ENCODE measurements around the gene CSNK1G1.

The CSNK1G1 gene

DNA sequence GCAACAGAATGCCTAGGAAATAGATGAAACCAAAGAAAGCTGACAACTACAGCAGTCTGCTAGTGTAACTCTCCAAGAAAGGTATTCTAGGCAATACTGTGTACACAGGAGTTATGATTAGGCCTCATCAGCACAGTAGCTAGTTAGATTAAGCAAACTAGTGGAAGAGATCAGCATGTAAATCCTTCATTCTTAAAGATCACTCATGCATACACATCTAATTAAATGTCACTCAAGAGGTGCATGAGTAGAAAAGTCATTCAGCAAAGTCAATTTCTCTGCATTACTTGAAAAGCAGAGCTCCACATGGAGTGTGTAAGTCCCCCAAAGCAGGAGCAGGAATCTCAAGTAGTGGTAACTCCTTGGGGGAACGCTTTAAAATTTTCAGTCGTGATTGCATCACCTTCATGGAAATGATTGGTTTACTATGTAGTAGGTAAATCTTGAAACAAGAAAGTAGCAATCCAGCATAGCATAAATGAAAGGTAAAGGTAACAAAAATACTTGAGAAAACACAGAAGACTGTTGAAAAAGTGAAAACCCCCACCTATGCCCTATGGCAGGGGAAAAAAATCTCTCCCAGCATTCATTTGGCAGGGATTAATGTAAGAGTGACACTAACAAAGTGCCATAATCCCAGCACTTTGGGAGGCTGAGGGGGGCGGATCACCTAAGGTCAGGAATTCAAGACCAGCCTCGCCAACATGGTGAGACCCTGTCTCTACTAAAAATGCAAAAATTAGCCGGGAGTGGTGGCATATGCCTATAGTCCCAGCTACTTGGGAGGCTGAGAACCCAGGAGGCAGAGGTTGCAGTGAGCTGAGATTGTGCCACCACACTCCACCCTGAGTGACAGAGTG lies 163.8 kb downstream of the CSNK1G1 start:
- no peak for DNase-seq (ENCODE audit: low read depth)

DNA sequence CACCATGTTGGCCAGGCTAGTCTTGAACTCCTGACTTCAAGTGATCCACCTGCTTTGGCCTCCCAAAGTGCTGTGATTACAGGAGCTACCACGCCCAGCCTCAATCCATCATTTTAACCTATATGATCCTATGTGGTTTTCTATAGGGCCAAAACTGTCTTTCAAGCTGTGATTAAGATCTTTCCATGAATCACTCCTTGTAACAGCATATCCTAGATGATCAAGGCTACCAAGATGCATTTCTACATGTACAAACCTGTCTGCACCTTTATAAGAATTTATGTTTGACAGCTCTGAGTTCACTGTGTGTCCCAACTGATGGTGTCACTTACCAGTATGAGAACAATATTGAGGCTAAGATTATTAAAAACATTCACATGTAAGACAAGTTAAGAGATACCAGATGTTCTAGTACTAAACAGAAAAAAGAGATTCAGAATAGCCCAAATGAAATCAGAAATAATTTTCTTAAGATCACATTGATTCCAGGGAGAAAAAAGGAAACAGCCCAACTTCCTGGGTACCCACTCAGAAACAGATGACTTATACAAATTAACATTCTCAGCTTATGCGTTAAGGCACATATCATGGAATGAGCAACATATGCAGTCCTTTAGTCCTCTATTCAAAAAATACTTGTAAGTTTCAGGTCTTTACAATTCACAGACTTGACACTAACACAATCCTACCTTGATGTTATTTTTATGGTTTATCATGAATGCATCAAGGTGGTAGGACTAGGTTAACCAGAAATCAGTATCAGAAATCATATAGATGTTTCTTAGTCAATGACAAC lies 168.4 kb downstream of the CSNK1G1 start:
- no peak for DNase-seq (ENCODE audit: low read depth)

DNA sequence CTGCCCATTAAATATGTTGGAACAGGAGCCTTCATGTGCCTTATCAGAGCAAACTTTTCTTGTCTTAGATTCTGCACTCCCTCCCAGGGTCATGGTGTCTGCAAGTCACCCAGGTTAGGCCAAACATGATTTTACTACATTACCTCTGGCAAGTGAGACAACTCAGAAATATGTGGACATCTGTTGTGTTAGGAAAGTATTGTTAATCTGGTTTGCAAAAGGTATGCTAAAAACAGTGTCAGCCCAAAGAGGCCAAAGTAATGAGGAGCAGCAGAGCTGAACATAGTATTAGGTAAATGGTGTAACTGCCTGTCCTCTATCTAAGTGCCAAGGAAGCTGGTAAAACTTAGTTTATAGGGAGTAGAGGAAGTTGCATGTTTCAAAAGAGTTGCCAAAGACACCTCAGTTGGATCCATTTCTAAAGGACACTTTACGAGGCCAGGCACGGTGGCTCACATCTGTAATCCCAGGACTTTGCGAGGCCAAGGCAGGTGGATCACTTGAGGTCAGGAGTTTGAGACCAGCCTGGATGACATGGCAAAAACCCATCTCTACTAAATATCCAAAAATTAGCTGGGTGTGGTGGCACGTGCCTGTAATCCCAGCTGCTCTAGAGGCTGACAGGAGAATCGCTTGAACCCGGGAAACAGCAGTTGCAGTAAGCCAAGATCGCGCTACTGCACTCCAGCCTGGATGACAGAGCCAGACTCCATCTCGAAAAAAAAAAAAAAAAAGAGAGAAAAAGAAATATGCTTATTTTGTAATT lies 170.6 kb downstream of the CSNK1G1 start:
- no peak for DNase-seq (ENCODE audit: low read depth)

DNA sequence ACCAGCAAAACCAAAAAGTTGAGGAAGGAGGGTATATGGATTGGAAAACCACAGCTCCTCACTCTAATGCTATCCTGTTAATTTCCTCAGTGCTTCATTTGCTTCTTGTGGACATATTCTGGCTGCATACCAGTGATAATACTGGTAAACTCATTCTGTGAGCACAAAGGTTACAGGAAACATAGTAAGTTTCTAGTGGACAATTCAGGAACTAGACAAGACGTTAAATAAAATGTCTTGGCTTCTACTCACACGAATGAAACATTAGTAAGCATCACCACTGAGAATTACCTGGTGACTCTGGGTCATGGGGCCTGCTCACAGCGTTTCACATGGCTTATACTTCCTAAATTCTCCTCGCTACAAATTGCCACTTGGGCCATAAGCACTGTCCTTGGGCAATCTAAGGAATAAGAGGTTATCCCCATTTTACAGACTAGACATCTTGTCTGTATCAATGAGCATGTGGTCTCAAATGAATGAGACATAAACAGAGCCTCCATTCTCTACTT lies 173.1 kb downstream of the CSNK1G1 start:
- DNase-seq (ENCODE audit: low read depth), result no peak

DNA sequence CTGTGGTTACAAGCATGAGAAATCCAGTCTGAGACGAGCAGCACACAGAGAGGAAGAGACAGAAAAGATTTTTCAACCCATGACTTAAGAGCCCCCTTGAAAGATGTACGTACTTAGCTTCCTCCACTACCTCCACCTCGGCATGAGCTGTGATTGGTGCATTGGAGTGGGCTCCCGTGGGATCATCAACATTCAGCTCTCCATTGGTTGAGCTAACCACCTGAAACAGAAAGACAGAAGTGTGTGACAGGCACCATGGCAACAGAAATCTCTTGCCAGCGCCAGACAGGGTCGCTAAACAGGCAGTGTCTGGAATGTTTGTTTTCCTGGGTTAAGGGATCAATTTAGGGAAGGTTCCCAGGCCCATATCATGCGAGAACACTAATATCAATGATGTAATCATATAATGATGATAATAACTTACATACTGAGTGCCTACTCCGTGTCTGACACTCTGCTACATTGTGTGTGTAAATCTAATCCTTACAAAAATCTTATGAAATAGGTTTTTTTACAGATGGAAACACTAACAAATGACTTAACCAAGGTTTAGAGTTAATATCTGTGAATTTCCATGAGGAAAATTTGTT lies 175.6 kb downstream of the CSNK1G1 start:
- DNase-seq (ENCODE audit: low read depth), result no peak

DNA sequence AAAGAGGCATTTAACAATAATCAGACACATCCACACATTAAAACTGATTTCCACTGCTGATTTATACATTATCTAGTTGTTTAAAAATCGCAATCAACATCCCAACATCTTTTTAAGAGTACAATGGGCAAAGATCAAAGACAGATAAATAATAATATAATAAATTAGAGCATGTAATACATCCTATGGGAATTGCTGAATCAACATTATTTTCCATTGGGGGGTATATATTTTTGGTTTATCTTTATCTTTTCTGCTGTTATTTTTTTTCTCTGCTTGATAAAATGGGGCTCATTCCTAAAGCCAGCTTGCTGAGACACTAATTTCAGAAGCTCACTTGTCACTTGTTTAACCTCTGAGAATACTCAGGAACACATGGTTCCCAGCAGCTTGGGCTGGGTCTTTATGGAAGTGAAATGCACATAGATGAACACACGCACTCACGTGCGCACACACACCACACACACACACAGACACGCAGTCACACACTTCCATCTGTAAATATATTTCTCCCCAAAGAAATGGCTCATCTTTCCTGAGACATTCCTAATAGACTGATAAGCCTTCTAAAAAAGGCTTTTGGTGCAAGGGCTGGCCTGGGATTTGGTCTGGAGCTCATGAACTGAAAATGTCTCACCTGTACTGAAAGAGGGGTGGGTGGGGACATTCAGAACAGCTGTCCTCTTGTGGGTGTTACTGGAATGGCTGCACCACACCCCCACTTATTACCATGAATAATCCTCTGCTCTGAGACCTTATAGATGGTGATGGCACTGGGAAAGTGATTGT lies 189.7 kb downstream of the CSNK1G1 start:
- no peak for DNase-seq (ENCODE audit: low read depth)

DNA sequence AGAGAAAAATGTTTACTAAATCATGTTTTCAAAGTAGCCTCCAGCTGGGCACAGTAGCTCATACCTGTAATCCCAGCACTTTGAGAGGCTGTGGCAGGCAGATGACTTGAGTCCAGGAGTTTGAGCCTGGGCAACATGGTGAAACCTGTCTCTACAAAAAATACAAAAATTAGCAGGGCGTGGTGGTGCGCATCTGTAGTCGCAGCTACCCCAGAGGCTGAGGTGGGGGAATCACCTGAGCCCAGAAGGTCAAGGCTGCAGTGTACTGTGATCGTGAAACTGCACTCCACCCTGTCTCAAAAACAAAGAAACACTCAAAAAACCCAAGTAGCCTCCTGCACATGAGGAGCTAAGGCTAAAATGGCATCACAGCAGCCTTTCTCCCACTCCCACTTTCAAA lies 191.5 kb downstream of the CSNK1G1 start:
- no peak for DNase-seq (ENCODE audit: low read depth)

- peak; percentile 52 for DNase-seq (ENCODE audit: low read depth)
Observed at GRCh38 chr15:64163659-64164362, 192.2 kb downstream of the CSNK1G1 start.

DNA sequence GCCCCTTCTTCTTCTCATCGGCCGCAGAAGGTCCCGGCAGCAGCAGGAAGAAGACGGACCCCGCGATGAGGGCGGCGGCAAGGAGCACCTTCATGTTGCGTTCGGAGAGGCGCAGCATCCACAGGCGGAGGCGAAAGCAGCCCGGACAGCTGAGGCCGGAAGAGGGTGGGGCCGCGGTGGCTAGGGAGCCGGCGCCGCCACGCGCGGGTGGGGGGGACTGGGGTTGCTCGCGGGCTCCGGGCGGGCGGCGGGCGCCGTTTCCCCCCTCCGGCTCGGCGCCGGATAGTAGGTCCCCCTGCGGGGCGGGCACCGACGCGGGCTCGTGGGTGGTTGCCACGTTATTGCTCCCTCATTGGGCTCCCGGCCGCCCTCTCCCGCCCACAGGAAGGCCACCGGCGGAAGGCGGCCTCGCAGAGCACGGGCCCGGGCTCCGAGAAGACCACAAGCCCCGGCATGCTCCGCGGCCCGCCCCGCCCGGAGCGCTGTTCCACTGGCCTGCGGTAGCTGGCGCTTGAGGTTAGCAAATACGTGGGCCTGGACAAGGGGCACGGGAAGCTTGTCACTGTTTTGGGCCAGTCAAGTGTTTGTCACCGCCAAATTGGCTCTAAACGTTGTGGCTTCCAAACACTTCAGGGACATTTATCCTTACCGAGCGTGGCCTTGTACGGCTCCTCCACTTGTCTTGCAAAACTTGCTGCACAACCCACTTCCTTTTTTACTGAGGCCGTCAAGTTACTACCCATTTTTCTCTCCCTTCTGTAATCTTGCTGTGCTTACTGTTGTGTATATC lies 192.9 kb downstream of the CSNK1G1 start, which contains the start of gene PPIB:
Gene PPIB, minus strand, starts transcription at position 154 of the 790 bp plus-strand sequence. Its CDS starts 36 bp downstream, at position 118.
- peak; percentile 99 for DNase-seq (ENCODE audit: low read depth)

DNA sequence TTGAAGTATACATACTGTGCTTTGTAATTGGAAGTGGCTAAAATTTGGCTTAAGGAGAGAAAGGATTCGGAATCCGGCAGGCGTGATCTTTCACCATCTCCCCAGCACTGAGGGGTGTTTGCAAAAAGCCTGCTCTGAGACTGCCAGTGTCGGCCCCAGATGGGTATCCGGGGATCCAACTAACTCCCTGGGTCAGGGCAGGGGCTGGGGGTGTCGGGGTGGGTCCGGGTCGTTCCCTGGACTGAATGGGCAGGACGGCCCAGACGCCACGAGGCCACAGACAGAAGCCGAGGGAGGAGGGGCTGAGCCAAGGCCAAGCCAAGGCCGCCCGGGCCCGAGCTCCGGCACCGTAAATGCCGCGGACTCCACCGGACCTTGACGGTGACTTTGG lies 193.5 kb downstream of the CSNK1G1 start:
- no peak for DNase-seq (ENCODE audit: low read depth)

DNA sequence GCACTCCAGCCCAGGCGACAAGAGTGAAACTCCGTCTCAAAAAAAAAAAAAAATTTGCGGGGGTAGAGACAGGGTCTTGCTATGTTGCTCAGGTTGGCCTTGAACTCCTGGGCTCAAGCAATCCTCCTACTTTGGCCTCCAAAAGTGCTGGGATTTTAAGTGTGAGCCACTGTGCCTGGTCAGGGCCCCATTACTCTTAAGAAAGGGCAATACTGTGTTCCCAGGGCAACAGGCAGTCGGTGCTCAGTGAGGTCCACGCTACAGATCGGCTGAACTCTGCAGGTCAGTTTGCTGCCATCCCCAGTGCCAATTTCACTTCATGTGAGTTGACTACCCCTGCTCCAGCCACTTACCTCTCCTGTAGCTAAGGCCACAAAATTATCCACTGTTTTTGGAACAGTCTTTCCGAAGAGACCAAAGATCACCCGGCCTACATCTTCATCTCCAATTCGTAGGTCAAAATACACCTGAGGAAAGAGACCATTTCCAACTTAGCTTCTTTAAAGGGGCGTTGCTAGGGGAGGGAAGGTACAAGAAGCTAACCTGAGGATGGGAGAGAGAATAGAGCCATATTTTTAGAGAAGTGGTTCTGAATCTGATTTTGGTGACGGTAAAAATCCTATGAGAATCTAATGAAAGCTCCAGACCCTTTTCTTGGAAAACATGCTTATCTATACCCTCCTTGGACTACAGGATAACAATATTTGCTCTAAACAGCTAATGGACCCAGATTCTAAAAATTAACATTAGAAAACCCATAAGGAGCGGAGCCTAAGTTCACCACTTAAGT lies 194.1 kb downstream of the CSNK1G1 start:
- DNase-seq (ENCODE audit: low read depth), result no peak

- no peak for DNase-seq (ENCODE audit: low read depth)
Observed at GRCh38 chr15:64158363-64159134, 197.4 kb downstream of the CSNK1G1 start.

DNA sequence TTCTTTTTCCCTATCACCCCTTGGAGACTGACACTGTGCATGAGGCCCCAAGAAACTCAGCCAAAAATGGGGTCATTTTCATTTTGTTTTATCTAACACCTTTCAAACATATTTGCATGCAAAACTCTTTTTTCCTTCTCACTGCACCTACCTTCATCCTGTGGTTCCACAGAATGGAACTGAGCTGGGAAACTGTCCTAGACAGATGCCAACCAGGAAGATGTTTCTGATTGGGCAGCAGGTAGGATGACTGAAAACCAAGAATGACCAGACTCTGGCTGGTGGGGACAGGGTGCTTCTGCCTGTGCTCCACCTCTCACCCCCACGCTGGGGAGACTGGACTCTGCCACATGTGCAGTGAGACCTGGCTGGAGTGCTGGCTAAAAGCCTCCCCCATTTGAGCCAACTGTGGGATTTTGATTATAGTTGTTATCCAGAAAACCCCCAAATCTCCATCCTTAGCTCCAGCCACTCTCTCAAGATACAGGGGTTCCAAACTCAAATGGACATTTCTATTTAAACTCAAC lies 198.3 kb downstream of the CSNK1G1 start:
- DNase-seq (ENCODE audit: low read depth), result no peak

GRCh38 chr15:64156652-64157331 lies 199.2 kb downstream of the CSNK1G1 start:
- no peak for DNase-seq (ENCODE audit: low read depth)

GRCh38 chr15:64155802-64156651 lies 199.9 kb downstream of the CSNK1G1 start:
- no peak for DNase-seq (ENCODE audit: low read depth)
